ENCODE measurements around the gene LTB4R2. TPM values are rescaled to one million over a fixed set of nuclear protein-coding genes. Genes with fewer than 3 reads are reported as not detected.

Gene LTB4R2
- total RNA-seq, 2 experiments from 2014 or later = 15.7 to 37.6 TPM

DNA sequence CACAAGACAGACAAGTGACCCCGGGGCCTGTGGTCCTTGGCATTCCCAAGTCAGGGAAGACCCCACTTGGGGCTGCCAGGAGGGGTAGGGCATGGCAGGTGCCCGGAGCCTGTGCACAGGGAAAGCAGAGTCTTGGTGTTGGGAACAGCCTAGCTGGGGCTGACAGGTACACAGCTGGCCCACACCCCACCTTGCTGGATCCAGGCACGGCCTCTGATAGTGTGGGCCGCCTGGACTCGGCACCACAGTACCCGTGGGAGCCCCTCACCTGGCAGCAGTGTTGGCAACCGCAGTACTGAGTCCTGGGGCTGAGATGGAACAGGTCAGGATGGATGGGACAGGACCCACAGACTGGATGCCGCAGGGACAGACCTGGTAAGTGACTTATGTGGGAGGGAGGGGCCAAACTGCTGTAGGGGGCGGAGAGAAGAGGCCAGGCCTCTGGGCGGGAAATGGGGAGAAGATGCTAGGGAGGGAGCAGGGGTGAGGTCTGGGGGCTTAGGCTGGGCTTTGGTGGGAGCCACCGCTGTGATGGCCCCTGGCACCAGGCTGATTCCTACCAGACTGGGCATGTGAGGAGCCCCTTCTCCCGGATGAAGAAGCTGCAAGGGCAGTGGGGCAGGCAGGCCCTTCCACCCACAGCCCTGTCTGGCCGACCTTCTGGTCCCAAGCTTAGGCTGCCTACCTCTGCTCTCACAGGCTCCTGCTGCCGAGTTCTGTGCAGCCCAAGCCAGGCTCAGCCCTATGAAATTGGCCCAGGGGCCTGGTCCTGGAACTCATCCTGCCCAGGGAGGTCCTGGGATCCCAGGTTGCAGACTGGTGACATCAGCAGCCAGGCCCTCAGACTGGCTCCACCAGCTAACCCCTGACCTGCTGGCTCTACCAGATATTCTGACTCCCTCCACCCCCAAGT is 46.9 kb upstream of the LTB4R2 start, which contains the start of gene TGM1:
TGM1 (minus strand) TSS at position 357 of the 913 bp plus-strand sequence. CDS start 825 bp downstream, outside the sequence.
- TF ChIP-seq EZH2phosphoT487 (IDR thresholded peaks at IDR 0.05; ENCODE audit: borderline replicate concordance, low read depth, low read length) (no peak), CTCF (conservative IDR thresholded peaks at IDR 0.05; ENCODE audit: low read length) (no peak)
- Histone ChIP-seq H2AFZ (ENCODE audit: low read length) (no peak within 1 kb of the TSS), H3K9me3 (ENCODE audit: low read length) (no peaks in the 10 kb centered on the region), H3K27ac (ENCODE audit: low read depth, low read length, poor library complexity, severe bottlenecking) (no peak within 1 kb of the TSS), H3K4me3 (ENCODE audit: low read depth, low read length, poor library complexity, severe bottlenecking) (no peak within 1 kb of the TSS), H4K20me1 (ENCODE audit: insufficient read depth, low read length) (no peaks in the 10 kb centered on the region), H3K4me2 (ENCODE audit: low read length) (no peak within 1 kb of the TSS), H3K79me2 (ENCODE audit: insufficient read depth, low read depth, low read length) (no peaks in the 10 kb centered on the region), H3K36me3 (ENCODE audit: insufficient read depth, low read length) (no peaks in the 10 kb centered on the region), H3K9me2 (ENCODE audit: insufficient read depth, low read length) (no peaks in the 10 kb centered on the region), H3K4me1 (ENCODE audit: insufficient read depth, low read length, poor library complexity, severe bottlenecking) (peaks cover 12% of the 10 kb centered on the region)
- no TSS peak for BruUV-seq (replicated peaks)
- ChIA-PET POLR2A (no interaction called here), CTCF (ENCODE audit: unreplicated experiment) (no interaction called here)
- DNase-seq (ENCODE audit: low spot score) = no peak
- intact Hi-C loops (cut with micrococcal nuclease; ENCODE audit: unreplicated experiment) = no loop called here

DNA sequence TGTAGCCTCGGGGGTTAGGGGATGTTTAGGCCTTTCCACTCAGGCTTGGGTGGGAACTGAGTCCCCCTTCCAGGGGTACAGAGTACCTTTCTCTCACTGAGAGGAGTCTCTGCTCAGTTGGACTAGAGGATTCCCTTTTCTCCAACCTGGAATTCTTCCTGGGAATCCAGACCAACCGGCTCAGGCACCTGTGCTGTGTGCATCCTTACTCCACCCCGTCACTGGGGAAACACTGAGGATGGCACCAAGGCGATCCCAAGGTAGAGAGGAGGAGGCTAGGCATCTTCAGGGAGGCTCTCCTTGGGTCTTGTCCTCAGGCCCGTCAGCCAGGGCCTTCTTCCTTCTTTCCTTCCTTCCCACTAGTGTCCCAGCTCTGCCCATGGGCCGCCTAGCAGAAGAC is 46.1 kb upstream of the LTB4R2 start:
- no TSS peak for BruUV-seq (replicated peaks)
- H3K9me3 ChIP-seq (ENCODE audit: low read length) = no peaks in the 10 kb centered on the region
- no peak overlapping the region for H3K27ac ChIP-seq (ENCODE audit: low read depth, low read length, poor library complexity, severe bottlenecking)
- CTCF ChIA-PET (ENCODE audit: unreplicated experiment) = no interaction called here
- H4K20me1 ChIP-seq (ENCODE audit: insufficient read depth, low read length) = no peaks in the 10 kb centered on the region
- H3K79me2 ChIP-seq (ENCODE audit: insufficient read depth, low read depth, low read length) = no peaks in the 10 kb centered on the region
- POLR2A ChIA-PET = no interaction called here
- peaks cover 12% of the 10 kb centered on the region for H3K4me1 ChIP-seq (ENCODE audit: insufficient read depth, low read length, poor library complexity, severe bottlenecking)
- H3K36me3 ChIP-seq (ENCODE audit: insufficient read depth, low read length) = no peaks in the 10 kb centered on the region
- no peak overlapping the region for H3K4me2 ChIP-seq (ENCODE audit: low read length)
- no peak overlapping the region for H3K4me3 ChIP-seq (ENCODE audit: low read depth, low read length, poor library complexity, severe bottlenecking)
- H3K9me2 ChIP-seq (ENCODE audit: insufficient read depth, low read length) = no peaks in the 10 kb centered on the region
- no peak overlapping the region for H2AFZ ChIP-seq (ENCODE audit: low read length)
- intact Hi-C loops (cut with micrococcal nuclease; ENCODE audit: unreplicated experiment) = no loop called here
- TF ChIP-seq EZH2phosphoT487 (IDR thresholded peaks at IDR 0.05; ENCODE audit: borderline replicate concordance, low read depth, low read length) = no peak
- no peak for TF ChIP-seq CTCF (conservative IDR thresholded peaks at IDR 0.05; ENCODE audit: low read length)
- no peak for DNase-seq (ENCODE audit: low spot score)

GRCh38 chr14:24264298-24264697 is 45.6 kb upstream of the LTB4R2 start:
- intact Hi-C loops (cut with micrococcal nuclease; ENCODE audit: unreplicated experiment) = no loop called here
- Histone ChIP-seq H3K27ac (ENCODE audit: low read depth, low read length, poor library complexity, severe bottlenecking) (no peak overlapping the region), H3K9me2 (ENCODE audit: insufficient read depth, low read length) (no peaks in the 10 kb centered on the region), H2AFZ (ENCODE audit: low read length) (no peak overlapping the region), H4K20me1 (ENCODE audit: insufficient read depth, low read length) (no peaks in the 10 kb centered on the region), H3K4me2 (ENCODE audit: low read length) (no peak overlapping the region; the same call in 1 of the 2 replicates), H3K4me1 (ENCODE audit: insufficient read depth, low read length, poor library complexity, severe bottlenecking) (peaks cover 12% of the 10 kb centered on the region), H3K36me3 (ENCODE audit: insufficient read depth, low read length) (no peaks in the 10 kb centered on the region), H3K4me3 (ENCODE audit: low read depth, low read length, poor library complexity, severe bottlenecking) (no peak overlapping the region), H3K79me2 (ENCODE audit: insufficient read depth, low read depth, low read length) (no peaks in the 10 kb centered on the region), H3K9me3 (ENCODE audit: low read length) (no peaks in the 10 kb centered on the region)
- peak; percentile 27 for DNase-seq (ENCODE audit: low spot score)
- ChIA-PET CTCF (ENCODE audit: unreplicated experiment) (no interaction called here), POLR2A (no interaction called here)
- no TSS peak for BruUV-seq (replicated peaks)
- TF ChIP-seq EZH2phosphoT487 (IDR thresholded peaks at IDR 0.05; ENCODE audit: borderline replicate concordance, low read depth, low read length) (no peak), CTCF (conservative IDR thresholded peaks at IDR 0.05; ENCODE audit: low read length) (no peak)

Measured in OCI-LY7 (cell line).